ENCODE measurements around the gene ARSA.
A peak's percentile ranks its signal among the peaks of the same experiment; 100 is the strongest.

ARSA gene

DNA sequence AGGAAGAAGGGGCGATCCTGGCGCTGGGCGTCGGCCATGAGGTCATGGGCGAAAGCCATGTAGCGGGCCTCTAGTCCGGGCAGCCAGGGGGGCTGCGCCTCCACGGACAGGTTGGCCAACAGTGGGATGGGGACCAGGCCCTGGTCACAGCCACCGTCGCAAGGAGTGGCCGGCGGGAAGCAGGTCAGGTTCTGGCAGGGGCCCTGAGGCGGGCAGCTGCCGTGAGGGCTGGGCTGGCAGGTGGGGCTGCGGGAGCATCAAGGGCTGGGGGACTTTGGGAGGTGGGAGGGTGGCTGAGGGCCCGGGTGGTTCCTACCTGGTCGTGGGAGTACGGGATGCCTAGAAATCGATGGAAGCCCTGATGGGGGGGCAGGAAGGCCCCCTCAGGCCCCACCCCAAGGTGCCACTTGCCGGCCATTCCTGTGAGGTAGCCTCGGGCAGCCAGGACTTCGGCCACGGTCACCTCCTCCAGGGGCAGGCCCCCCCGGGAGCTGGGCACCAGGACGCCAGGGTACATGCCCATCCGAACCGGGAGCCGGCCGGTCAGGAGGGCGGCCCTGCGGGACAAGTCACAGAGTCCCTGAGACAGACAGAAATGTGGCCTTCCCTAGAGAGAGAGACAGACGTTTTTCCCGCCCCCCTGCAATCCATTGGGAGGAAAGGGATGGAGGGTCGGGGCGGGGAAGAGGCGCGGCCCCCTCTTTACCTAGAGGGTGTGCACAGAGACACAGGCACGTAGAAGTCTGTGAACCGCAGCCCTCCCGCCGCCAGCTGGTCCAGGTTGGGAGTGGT lies 906 bp downstream of the ARSA start:
- Histone ChIP-seq H3K27me3 (ENCODE audit: insufficient read depth, low read length) (peaks cover 8% of the 10 kb centered on the region), H3K4me3 (ENCODE audit: low read length) (peak overlapping the region; percentile 81), H3K9me3 (ENCODE audit: insufficient read depth, low read depth, low read length) (no peaks in the 10 kb centered on the region), H3K9ac (ENCODE audit: low read depth, low read length) (no peak overlapping the region), H3K4me1 (ENCODE audit: insufficient read depth, low read length) (0 out of 2 replicates have a peak, but pooled peaks cover 4% of the 10 kb centered on the region), H3K27ac (ENCODE audit: low read depth, low read length) (no peak overlapping the region), H3K36me3 (ENCODE audit: insufficient read depth, low read length) (no peaks in the 10 kb centered on the region)
- 65% methylated on average over 42 of the region's 42 CpGs for WGBS

DNA sequence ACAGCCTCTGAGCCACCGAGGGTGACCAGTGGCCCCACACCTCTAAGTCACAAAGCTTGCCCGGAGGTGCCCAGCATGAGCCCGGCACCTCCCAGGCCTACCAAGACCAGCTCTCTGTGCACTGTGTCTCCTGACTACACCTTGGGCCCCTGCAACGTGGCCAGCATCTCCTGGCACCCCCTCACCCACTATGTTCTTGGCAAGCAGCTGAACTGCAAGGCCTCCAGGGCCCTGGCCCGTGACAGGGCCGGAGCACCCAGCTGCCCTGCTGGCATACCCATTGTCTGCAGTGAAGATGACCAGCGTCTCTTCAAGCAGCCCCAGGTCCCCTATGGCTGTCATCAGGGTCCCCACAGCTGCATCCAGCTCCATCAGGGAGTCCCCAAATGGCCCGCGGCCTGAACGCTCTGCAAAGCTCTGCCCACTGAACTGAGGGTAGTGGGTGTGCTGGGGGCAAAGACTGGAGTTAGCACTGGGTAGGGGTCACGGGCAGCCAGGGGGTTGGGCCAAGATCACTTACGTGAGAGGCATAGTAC lies 1.6 kb downstream of the ARSA start:
- peaks cover 8% of the 10 kb centered on the region for H3K27me3 ChIP-seq (ENCODE audit: insufficient read depth, low read length)
- no peaks in the 10 kb centered on the region for H3K9me3 ChIP-seq (ENCODE audit: insufficient read depth, low read depth, low read length)
- no peaks in the 10 kb centered on the region for H3K36me3 ChIP-seq (ENCODE audit: insufficient read depth, low read length)
- no peak overlapping the region for H3K4me3 ChIP-seq (ENCODE audit: low read length)
- H3K4me1 ChIP-seq (ENCODE audit: insufficient read depth, low read length), result peaks cover 4% of the 10 kb centered on the region; the same call in 1 of the 2 replicates
- 88% methylated on average over 12 of the region's 12 CpGs for WGBS
- no peak overlapping the region for H3K9ac ChIP-seq (ENCODE audit: low read depth, low read length)
- H3K27ac ChIP-seq (ENCODE audit: low read depth, low read length), result no peak overlapping the region

DNA sequence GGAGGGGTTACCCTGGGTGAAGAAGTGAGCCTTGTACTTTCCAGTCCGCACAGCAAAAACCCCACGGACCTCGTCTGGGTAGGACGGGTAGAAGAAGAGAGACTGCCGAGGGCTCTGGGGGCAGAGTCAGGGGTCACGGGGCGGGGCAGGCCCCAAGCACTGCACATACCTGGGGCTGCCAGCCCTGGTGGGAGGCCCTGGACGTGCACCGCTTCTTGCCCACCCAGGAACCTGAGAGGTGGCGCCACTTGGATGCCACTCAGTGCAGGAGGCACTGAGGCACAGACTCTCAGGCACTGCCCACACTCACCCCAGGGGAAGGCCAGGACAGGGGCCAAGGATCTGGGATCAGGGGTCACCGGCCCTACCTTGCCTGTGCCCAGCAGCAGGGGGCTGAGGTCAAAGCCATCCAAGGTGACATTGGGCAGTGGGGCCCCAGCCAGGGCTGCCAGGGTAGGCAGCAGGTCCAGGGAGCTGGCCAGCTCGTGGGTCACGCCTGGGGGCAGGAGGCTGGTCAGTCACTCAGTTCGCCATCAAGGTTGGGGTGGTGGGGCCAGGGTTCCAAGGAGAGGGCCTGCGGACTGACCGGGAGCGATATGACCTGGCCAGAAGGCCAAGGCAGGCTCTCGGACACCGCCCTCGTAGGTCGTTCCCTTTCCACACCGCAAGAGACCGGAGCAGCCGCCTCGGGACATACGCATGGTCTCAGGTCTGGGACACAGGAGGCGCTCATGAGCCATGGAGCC lies 2.2 kb downstream of the ARSA start:
- H3K27me3 ChIP-seq (ENCODE audit: insufficient read depth, low read length), result peaks cover 12% of the 10 kb centered on the region
- H3K4me1 ChIP-seq (ENCODE audit: insufficient read depth, low read length), result peaks cover 5% of the 10 kb centered on the region
- WGBS, result 88% methylated on average over 27 of the region's 27 CpGs
- no peak overlapping the region for H3K4me3 ChIP-seq (ENCODE audit: low read length)
- no peaks in the 10 kb centered on the region for H3K9me3 ChIP-seq (ENCODE audit: insufficient read depth, low read depth, low read length)
- H3K36me3 ChIP-seq (ENCODE audit: insufficient read depth, low read length), result no peaks in the 10 kb centered on the region
- H3K9ac ChIP-seq (ENCODE audit: low read depth, low read length), result no peak overlapping the region
- no peak overlapping the region for H3K27ac ChIP-seq (ENCODE audit: low read depth, low read length)

DNA sequence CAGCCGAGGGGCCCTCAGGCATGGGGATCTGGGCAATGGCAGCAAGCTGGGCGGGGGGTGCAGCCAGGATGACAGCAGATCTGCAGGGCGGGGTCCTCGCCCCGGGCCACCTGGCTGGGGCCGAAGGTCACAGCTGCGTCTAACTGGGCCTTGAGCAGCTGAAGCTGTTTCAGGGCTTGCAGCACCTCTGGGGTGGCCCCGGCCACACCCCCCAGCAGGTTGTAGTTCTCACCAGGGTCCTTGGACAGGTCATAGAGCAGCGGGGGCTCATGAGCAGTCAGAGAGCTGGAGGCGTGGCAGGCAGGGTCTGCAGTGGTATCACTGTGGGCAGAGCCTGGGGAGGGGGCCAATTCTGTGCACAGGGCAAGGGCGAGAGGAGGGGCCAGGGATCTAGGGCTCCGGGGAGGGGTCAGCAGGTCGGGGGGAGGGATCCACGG lies 2.8 kb downstream of the ARSA start:
- 91% methylated on average over 14 of the region's 14 CpGs for WGBS
- Histone ChIP-seq H3K9ac (ENCODE audit: low read depth, low read length) (no peak overlapping the region), H3K27ac (ENCODE audit: low read depth, low read length) (no peak overlapping the region), H3K36me3 (ENCODE audit: insufficient read depth, low read length) (no peaks in the 10 kb centered on the region), H3K9me3 (ENCODE audit: insufficient read depth, low read depth, low read length) (no peaks in the 10 kb centered on the region), H3K27me3 (ENCODE audit: insufficient read depth, low read length) (peaks cover 12% of the 10 kb centered on the region), H3K4me3 (ENCODE audit: low read length) (no peak overlapping the region), H3K4me1 (ENCODE audit: insufficient read depth, low read length) (peaks cover 8% of the 10 kb centered on the region)

DNA sequence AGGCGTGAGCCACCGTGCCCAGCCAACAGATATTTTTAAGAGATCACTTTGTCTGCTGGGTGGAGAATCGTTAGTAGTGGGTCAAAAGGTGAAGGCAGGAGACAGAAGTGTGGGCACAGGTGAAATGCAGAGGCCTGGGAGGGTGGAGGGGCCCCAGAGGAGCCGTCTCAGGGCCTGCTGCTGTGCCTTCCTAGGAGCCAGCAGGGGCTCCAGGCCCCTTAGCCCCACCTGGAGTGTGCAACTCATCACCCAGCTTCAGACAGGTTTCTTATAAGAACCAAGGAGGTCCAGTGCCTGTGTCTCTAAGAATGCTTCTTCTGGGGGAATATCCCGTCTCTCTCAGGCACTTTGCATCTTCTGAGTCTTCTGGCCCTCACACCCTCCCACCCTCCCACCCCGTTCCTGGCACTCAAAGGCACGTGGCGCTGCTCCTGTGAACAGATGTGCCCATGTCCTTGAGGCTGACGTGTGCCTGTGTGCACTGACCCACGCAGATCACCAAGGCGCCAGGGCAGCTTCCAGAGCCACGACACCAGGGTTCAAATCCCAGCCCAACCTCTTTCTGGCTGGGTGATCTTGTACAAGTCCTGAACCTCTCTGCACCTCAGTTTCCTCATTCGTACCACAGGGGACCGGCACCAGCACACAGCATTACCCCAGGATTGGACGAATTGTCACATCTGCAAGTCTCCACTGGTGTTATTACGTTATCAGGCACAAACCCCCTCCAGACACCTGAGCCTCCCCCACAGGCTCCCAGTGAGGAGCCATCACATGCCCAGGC lies 3.4 kb downstream of the ARSA start:
- Histone ChIP-seq H3K9me3 (ENCODE audit: insufficient read depth, low read depth, low read length) (no peaks in the 10 kb centered on the region), H3K36me3 (ENCODE audit: insufficient read depth, low read length) (no peaks in the 10 kb centered on the region), H3K27me3 (ENCODE audit: insufficient read depth, low read length) (peaks cover 12% of the 10 kb centered on the region), H3K4me1 (ENCODE audit: insufficient read depth, low read length) (peaks cover 8% of the 10 kb centered on the region), H3K27ac (ENCODE audit: low read depth, low read length) (no peak overlapping the region), H3K4me3 (ENCODE audit: low read length) (no peak overlapping the region), H3K9ac (ENCODE audit: low read depth, low read length) (no peak overlapping the region)
- WGBS, result 92% methylated on average over 16 of the region's 16 CpGs

DNA sequence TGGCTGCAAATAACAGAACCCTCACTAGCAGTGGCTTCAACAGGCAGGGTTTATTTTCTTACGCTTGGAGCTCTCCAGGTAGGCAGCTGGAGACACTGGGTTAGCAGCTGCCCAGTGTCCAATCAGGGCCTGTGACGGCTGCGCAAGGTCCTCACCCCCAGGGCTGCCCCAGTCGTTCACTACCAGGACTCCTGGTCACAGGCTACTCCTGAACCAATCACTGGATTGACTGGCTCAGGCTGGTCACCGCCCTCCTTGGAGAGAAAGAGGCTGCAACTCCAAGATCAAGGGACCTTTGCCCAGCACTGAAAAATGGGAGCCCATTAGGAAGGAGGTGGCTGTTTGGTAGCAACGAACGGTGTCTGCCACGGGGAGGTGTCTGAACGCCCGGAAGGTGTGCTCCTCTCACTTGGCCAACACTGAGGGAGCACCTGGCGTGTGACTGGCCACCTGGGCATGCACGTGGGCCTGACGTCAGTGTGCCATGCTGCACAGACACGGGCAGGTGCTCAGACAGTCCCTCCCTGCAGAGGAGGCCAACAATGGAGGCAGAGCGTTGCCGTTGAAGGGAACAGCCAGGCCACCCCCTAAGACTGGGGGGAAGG lies 5.1 kb downstream of the ARSA start:
- H3K36me3 ChIP-seq (ENCODE audit: insufficient read depth, low read length), result no peaks in the 10 kb centered on the region
- no peaks in the 10 kb centered on the region for H3K9me3 ChIP-seq (ENCODE audit: insufficient read depth, low read depth, low read length)
- 86% methylated on average over 16 of the region's 16 CpGs for WGBS
- peaks cover 4% of the 10 kb centered on the region for H3K4me1 ChIP-seq (ENCODE audit: insufficient read depth, low read length)
- H3K27ac ChIP-seq (ENCODE audit: low read depth, low read length), result no peak overlapping the region
- no peak overlapping the region for H3K4me3 ChIP-seq (ENCODE audit: low read length)
- no peak overlapping the region for H3K9ac ChIP-seq (ENCODE audit: low read depth, low read length)
- H3K27me3 ChIP-seq (ENCODE audit: insufficient read depth, low read length), result peaks cover 4% of the 10 kb centered on the region; the same call in 1 of the 2 replicates

DNA sequence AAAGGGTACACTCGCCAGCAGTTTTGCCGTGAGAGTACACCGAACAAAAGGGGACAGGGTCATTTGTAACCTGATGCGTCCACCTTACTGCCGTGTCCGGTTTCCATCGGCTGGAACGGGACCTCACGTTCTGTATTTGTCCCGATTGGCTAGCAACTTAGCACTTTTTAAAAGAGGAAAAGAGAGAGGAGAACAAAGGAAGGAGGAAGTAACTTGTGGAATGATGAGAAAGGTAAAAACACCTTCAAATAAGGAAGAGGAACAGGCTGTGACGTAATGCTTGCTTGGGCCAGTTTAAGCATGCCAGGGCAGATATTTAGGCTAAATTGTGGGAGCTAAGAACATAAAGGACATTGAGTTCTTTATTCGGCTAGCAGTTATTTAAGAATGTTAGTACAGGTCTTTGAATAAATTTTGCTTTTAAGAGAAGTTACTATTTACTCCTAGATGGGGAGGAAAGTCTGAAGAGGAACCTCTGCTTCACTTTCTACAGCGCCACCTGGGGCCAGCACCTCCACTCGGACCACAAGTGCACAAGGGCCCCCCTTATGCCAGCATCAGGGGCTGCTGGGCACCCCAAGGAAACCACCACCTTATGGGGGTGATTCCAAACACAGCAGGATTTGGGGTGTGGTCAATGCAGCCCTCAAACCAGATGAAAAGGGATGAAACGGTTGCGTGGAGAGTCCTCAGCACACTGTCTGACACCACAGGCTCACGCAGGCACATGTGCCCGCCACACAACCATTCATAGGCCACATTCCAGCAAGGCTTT lies 5.8 kb downstream of the ARSA start:
- H3K4me3 ChIP-seq (ENCODE audit: low read length), result 0 out of 2 replicates have a peak overlapping the region, but pooled peaks have one; percentile 11
- no peak overlapping the region for H3K27ac ChIP-seq (ENCODE audit: low read depth, low read length)
- H3K36me3 ChIP-seq (ENCODE audit: insufficient read depth, low read length), result no peaks in the 10 kb centered on the region
- peaks cover 4% of the 10 kb centered on the region; the same call in 1 of the 2 replicates for H3K27me3 ChIP-seq (ENCODE audit: insufficient read depth, low read length)
- H3K4me1 ChIP-seq (ENCODE audit: insufficient read depth, low read length), result peaks cover 4% of the 10 kb centered on the region
- no peak overlapping the region for H3K9ac ChIP-seq (ENCODE audit: low read depth, low read length)
- WGBS, result 58% methylated on average over 18 of the region's 18 CpGs
- no peaks in the 10 kb centered on the region for H3K9me3 ChIP-seq (ENCODE audit: insufficient read depth, low read depth, low read length)

DNA sequence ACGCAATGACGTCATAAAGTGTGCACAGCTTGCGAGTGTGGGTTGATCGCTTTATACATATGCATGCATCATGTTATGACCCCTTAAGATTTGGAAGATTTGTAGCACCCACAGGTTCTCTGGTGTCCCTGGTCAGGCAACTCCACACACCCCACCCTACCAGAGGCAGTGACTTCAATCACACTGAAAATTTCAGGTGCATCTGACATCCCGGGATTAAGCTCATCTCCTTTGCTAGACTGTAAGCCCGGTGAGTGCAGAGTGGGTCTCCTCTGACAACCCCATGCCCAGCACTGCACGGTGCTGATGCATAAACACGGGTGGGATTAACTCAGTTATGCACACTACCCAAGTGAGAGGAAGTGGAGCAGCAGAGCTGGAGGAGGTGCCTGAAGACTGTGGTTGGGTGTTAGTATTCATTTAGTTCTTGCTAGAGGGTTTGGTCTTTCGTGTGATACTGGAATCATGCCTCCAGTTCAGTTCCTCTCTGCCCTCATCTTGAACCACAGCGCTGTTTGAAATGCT lies 6.5 kb downstream of the ARSA start:
- 61% methylated on average over 10 of the region's 10 CpGs for WGBS
- H3K9ac ChIP-seq (ENCODE audit: low read depth, low read length), result no peak overlapping the region
- H3K9me3 ChIP-seq (ENCODE audit: insufficient read depth, low read depth, low read length), result no peaks in the 10 kb centered on the region

DNA sequence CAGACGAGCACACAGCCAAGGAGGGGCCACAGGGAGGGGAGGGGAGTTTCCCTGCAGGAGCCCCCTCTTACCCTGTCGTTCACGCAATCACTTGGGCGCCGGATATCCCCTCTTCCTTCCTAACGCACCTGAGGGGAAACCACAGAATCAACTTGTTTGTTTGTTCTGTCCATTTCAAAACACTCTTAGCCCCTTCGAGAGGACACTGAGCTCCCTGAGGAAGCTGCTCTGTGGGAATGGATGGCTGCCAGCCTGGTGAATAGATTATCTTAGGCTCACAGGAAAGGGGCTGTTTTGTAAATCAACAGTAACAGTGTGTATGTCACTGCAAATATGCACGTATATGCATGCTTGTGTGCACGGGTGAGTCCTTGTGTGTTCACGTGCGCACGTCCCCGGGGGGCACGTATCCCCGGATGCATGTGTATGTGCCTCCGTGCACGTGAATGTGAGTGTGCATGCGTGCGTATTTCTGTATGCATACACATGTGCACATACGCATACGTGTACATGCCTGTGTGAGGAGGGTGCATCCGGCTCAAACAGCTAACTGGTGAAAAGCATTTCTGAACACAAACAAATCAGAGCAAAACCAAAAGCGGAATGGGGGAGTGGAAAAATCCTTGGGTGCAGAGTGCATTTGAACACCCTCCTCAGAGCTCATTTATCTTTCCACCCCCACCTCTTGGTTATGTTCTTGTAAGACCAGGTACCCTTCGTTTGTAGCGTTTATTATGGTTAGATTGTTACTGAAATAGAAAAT lies 7.2 kb downstream of the ARSA start:
- H3K27ac ChIP-seq (ENCODE audit: low read depth, low read length), result no peak overlapping the region
- H3K4me3 ChIP-seq (ENCODE audit: low read length), result peak overlapping the region; percentile 38
- peaks cover 4% of the 10 kb centered on the region; the same call in 1 of the 2 replicates for H3K27me3 ChIP-seq (ENCODE audit: insufficient read depth, low read length)
- no peaks in the 10 kb centered on the region for H3K36me3 ChIP-seq (ENCODE audit: insufficient read depth, low read length)
- H3K4me1 ChIP-seq (ENCODE audit: insufficient read depth, low read length), result peaks cover 4% of the 10 kb centered on the region
- H3K9me3 ChIP-seq (ENCODE audit: insufficient read depth, low read depth, low read length), result no peaks in the 10 kb centered on the region
- WGBS, result 57% methylated on average over 25 of the region's 25 CpGs
- no peak overlapping the region for H3K9ac ChIP-seq (ENCODE audit: low read depth, low read length)

More for the DNA sequence above, 6.5 kb downstream of the ARSA start:
- no peaks in the 10 kb centered on the region for H3K36me3 ChIP-seq (ENCODE audit: insufficient read depth, low read length)
- no peak overlapping the region for H3K27ac ChIP-seq (ENCODE audit: low read depth, low read length)
- 0 out of 2 replicates have a peak overlapping the region, but pooled peaks have one; percentile 11 for H3K4me3 ChIP-seq (ENCODE audit: low read length)
- peaks cover 4% of the 10 kb centered on the region for H3K4me1 ChIP-seq (ENCODE audit: insufficient read depth, low read length)
- H3K27me3 ChIP-seq (ENCODE audit: insufficient read depth, low read length), result peaks cover 4% of the 10 kb centered on the region; the same call in 1 of the 2 replicates
